Breast epithelium (tissue), 3 donors: ENCODE data around the gene AKAP7.

ENCODE experiments used
- CTCF ChIP-seq, 3 donors: fragments of 450-650 bp; IDR thresholded peaks; one replicate each; pipeline ENCODE4 v1.5.1; 2016 to 2017; ENCODE audit warnings: antibody characterized with exemption in 3 of 3, mild to moderate bottlenecking in 3 of 3, moderate library complexity in 3 of 3
- POLR2A ChIP-seq: fragments of 450-650 bp; IDR thresholded peaks from one replicate; pipeline ENCODE4 v1.6.1; 2016; ENCODE audit warnings: antibody characterized with exemption, mild to moderate bottlenecking, moderate library complexity
- POLR2AphosphoS5 ChIP-seq, 3 donors: sonication (generic); formaldehyde crosslinking; IDR thresholded peaks; one replicate each; pipeline ENCODE4 v1.6.1; 2017; ENCODE audit warnings: antibody characterized with exemption in 3 of 3

GRCh38 chr6:131136021-131136786 is 937 bp downstream of the AKAP7 start:
- TF ChIP-seq POLR2AphosphoS5 (IDR thresholded peaks at IDR 0.05): no peak
- no peak for TF ChIP-seq POLR2A
- TF ChIP-seq CTCF (IDR thresholded peaks at IDR 0.05): no peak
